ENCODE results near the gene AQP6.
A peak's percentile ranks its signal among the peaks of the same experiment; 100 is the strongest.

GRCh38 chr12:49967042-49967776, 5.5 kb upstream of the AQP6 start:
- TF ChIP-seq CTCF (IDR thresholded peaks at IDR 0.05) (peak; percentile 66 to 96 (median 86)), EP300 (IDR thresholded peaks at IDR 0.05) (no peak), POLR2A (IDR thresholded peaks at IDR 0.05) (no peak)
